Endometrium (tissue), 2 donors: ENCODE data around the gene MOGAT1.
"Not testable (repeated sequence)": the region's sequence is repeated elsewhere in the genome, so short reads cannot be mapped to it uniquely, and the experiment has no call there.

Experiments used
- FAIRE-seq: peaks from 2 replicates; lab custom pipeline; 2012; peaks lifted over from hg19 to GRCh38; lab: Jason Lieb, UNC
- donor health status: control.
- donor health status: control.

The MOGAT1 gene

GRCh38 chr2:222710736-222711135 lies 39.3 kb downstream of the MOGAT1 start:
- no peak for FAIRE-seq

GRCh38 chr2:222711315-222711940 lies 40.0 kb downstream of the MOGAT1 start:
- no peak for FAIRE-seq

GRCh38 chr2:222713002-222713401 lies 41.5 kb downstream of the MOGAT1 start:
- no peak for FAIRE-seq

DNA sequence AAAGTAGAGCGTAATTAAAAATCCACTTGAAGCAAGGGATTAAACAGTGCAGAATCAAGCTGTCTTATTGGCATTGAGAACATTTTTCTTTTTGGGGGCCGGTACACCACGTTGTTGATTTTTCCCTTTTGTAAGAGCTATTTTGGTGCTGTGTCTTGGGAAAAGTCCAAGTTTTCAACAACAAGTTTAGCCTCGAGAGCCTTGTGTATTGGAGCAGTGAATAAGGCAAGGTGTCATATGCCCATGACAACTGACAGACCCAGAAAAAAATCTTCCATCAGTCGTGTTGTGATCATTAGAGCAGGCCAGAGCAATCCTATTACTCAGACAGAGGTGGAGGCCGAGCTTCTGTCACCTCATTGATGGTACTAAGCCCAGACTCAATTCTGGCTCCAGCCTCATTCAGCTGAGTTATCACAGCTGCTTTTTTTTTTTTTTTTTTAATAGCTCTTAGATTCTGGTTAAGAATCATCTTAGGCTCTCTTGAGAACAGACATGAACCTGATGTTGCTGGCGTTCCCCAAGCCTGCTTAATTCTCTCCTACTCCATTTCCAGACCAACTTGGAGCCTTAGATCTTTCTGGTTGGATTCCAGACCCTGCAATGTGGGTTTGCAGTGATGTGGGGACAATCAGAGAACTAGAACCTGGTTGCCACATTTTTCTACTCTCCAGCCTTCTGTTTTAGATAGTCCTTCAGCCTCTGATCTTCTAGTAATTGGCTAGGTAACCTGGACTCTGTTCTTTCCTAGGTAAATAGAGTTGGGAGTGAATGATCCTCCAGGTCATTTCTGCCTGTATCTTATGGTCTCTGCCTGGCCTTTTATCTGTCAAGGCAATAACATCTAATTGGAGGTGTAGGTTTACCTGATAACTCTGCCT lies 43.1 kb downstream of the MOGAT1 start:
- FAIRE-seq, result no peak

DNA sequence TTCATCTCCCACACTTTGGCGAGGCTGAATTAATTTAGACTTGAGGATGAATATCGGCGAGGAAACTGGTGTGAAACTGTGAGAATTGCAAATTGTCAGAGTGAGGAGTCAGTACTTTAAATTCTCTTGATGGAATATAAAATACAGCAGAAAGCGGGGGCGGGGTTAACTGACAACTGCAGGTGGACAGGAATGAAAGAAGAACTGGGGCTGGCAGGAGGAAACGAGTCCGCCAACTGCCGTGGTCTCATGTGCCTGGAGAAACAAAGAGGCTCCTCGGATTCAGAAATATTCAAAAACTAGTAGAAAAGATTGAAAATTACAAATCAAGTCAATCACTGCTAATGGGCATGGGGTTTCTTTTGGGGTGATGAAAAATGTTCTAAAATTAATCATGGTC lies 44.3 kb downstream of the MOGAT1 start:
- no peak for FAIRE-seq

DNA sequence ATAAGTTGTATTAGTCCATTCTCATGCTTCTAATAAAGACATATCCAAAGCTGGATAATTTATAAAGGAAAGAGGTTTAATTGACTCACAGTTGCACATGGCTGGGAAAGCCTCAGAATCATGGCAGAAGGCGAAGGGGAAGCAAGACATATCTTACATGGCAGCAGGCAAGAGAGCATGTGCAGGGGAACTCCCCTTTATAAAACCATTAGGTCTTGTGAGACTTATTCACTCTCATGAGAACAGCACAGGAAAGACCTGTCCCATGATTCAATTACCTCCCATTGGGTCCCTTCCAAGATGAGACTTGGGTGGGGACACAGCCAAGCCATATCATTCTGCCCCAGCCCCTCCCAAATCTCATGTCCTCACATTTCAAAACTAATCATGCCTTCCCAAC lies 48.3 kb downstream of the MOGAT1 start:
- not testable (repeated sequence) for FAIRE-seq

DNA sequence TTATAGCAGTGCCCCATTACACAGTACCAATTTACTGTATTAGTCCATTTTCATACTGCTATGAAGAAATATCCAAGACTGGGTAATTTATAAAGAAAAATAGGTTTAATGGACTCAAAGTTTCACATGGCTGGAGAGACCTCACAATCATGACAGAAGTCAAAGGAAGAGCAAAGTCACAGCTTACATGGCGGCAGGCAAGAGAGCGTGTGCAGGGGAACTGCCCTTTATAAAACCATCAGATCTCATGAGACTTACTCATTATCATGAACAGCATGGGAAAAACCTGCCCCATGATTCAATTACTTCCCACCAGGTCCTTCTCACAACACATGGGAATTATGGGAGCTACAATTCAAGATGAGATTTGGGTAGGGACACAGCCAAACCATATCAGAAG lies 50.1 kb downstream of the MOGAT1 start:
- not testable (repeated sequence) for FAIRE-seq

DNA sequence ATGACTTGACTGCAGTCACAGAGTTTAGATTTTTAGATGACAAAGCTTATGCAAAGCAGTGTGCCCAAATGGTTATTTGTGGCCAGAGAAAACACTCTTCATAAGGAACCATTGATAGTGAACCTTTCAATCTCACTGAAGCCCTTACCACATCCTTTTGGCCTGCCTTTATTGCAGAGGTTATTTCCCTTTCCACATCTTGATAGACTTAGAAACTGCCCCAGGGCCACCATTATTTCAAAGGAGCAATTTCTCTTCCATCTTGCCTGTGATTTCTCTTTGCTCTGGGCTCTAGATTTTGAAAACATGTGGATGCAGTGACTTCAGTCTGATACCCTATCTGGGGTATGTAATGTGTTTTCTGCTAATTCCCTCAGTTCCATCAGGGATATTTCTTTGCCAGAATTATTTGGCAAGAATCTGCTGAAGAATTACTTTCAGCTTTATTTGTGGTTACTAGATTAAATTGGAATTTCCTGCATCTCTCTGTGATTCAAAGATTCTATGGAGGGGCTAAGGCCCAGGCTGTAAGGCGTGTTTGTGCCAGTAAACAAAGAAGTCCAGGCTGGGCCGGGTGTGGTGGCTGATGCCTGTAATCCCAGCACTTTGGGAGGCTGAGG lies 51.0 kb downstream of the MOGAT1 start:
- FAIRE-seq, result no peak

GRCh38 chr2:222724208-222724607 lies 52.8 kb downstream of the MOGAT1 start:
- no peak for FAIRE-seq

DNA sequence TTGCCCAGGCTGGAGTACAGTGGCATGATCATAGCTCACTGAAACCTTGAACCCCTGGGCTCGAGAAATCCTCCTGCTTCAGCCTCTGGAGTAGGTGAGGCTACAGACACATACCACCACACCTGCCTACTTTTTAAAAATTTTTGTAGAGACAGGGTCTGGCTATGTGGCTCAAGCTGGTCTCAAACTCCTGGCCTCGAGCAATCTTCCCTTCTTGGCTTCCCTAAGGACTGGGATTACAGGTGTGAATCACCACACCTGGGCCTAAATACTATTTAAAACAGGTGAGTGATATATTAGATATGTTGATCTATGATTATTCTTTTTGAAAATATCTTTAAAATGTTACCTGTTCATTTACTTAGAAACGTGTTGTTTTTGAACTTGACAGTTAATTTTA lies 57.2 kb downstream of the MOGAT1 start:
- FAIRE-seq, result no peak

DNA sequence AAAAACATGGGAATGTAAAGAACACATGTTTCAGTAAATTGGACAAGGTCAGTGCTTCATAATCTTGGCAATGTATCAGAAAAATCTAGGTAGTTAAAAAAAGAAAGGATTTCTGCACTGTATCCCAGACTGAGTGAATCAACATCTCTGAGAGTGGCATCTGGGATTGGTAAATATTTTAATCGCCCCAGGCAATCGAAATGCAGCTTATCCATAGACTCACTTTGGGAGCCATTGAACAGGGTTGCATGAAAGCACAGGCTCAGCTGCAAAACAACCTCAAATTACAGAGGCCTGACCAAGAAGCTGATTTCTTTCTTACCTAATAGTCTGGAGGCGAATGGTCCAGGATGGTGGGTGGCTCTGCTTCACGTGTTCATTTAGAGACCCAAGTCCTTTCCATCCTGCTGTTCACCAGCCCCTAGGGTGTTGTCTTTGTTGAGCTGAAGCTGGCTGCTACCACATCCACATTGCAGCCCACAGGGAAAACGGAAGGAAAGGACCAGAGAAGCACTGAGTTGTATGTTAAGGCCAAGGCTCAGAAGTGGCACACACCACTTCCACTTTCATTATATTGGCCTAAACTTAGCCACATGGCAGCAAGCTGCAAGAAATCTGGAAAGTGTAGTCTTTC lies 59.0 kb downstream of the MOGAT1 start:
- no peak for FAIRE-seq

GRCh38 chr2:222731201-222731621 lies 59.8 kb downstream of the MOGAT1 start:
- no peak for FAIRE-seq

- FAIRE-seq, result no peak
Observed at GRCh38 chr2:222732489-222733178, 61.2 kb downstream of the MOGAT1 start.

DNA sequence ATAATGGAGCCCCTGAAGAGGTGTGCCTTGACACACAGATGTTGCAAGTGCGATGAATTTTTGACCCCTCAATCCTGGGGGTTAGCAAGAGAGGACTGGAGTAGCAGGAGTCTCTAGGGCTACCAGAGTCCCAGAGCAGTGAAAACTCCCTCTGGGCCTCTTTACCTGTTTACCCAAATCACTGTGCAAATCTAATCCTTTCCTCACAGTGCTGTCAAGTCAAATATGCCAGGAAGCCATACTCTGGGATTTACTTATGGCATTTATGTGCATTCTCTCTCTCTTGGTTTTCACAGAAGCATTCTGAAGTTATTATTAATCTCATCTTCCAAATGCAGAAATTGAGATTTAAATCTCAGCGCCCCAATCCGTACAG lies 62.0 kb downstream of the MOGAT1 start:
- no peak for FAIRE-seq

GRCh38 chr2:222733846-222734702 lies 62.6 kb downstream of the MOGAT1 start:
- FAIRE-seq, result no peak

- no peak for FAIRE-seq
Observed at GRCh38 chr2:222734703-222735014, 63.2 kb downstream of the MOGAT1 start.

DNA sequence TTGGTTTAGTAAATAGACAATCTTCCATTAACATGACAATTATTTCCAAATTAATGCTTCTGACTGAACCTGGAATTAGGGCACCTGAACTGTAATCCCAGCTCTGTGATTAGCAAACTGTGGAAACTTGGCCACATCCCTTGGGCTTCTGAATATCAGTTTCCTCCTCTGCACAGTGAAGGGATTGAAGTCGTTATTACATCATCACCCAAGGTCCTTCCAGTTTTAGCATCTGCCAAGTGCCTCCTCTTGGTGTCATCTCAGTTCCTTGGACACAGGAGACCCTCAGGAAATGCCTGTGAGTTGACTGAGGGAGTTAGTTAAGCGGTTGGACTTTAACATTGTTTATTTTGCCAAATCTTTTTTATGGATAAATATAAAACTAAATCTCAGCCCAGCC lies 64.8 kb downstream of the MOGAT1 start:
- no peak for FAIRE-seq

GRCh38 chr2:222736924-222737323 lies 65.5 kb downstream of the MOGAT1 start:
- FAIRE-seq, result no peak

DNA sequence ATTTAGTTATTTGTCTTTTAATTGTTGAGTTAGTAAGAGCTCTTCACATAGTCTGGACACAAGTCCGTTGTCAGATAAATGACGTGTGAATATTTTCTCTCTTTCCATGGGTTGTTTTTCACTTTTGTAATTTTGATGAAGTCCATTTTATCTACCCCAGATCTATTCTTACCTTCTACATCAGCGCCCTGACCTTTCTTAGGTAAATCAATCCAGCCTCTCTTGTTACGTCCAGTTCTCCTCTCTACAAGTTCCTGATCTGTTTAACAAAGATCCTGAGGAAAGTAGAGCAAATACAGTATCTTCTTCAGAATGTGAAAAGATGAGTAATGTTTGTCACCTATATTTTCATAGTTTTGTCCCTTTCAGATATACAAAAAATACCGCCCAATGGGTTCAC lies 66.9 kb downstream of the MOGAT1 start:
- FAIRE-seq, result no peak

- FAIRE-seq, result no peak
Observed at GRCh38 chr2:222738809-222739208, 67.4 kb downstream of the MOGAT1 start.

DNA sequence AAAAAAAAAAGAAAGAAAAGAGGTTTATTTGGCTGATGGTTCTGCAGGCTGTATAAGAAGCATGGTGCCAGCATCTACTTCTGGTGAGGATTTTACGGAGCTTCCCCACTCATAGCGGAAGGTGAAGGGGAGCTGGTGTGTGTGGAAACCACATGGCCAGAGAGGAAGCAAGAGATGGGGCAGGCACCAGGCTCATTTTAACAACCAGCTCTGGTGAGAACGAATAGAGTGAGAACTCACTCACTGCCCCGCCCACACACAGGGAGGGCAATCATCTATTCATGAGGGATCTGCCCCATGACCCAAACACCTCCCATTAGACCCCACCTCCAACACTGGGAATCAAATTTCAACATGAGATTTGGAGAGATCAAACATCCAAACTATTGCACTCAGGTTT lies 68.5 kb downstream of the MOGAT1 start:
- FAIRE-seq, result no peak
